Gastrocnemius medialis (tissue), 4 donors: ENCODE data around the gene CALML3.
"Not testable (repeated sequence)": the region's sequence is repeated elsewhere in the genome, so short reads cannot be mapped to it uniquely, and the experiment has no call there.

Experiments
- CTCF ChIP-seq, 5 experiments: fragments of 450-650 bp in 3 of 5; fragments of 200-600 bp in 2 of 5; sonication (generic) in 2 of 5; IDR thresholded peaks in 4 of 5; conservative IDR thresholded peaks in 1 of 5; 1 replicate in 4 of 5; 2 replicates in 1 of 5; pipeline ENCODE4 v1.5.1; 2016 to 2019; ENCODE audit warnings: antibody characterized with exemption in 5 of 5, mild to moderate bottlenecking in 3 of 5, moderate library complexity in 3 of 5
- POLR2A ChIP-seq, 2 donors: fragments of 450-650 bp; IDR thresholded peaks; one replicate each; pipeline ENCODE4 v1.6.1; 2017; ENCODE audit warnings: antibody characterized with exemption in 2 of 2, mild to moderate bottlenecking in 2 of 2, moderate library complexity in 2 of 2

DNA sequence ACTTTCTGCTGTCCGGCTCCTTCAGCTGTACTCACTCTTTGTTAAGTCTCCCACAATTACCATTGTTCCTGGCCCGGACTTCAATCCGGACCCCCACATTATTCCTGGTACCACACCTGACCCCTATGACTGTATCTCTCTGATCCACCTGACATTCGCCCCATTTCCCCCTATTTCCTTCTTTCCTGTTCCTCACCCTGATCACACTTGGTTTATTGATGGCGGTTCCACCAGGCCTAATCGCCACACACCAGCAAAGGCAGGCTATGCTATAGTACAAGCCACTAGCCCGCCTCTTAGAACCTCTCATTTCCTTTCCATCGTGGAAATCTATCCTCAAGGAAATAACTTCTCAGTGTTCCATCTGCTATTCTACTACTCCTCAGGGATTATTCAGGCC lies 49.7 kb upstream of the CALML3 start:
- TF ChIP-seq CTCF (IDR thresholded peaks at IDR 0.05 in 4 of 5, conservative IDR thresholded peaks at IDR 0.05 in 1 of 5); POLR2A (IDR thresholded peaks at IDR 0.05): not testable (repeated sequence)
